Measurements from ENCODE around the gene PHOX2A. TPM values are rescaled to one million over a fixed set of nuclear protein-coding genes. Genes with fewer than 3 reads are reported as not detected.

PHOX2A gene
- total and polyA plus RNA-seq, 2 of the 13 experiments (the other 11 are each of a cell fraction or from before 2014, with no cell fraction given), result not detected

GRCh38 chr11:72237112-72237931 is 6.7 kb downstream of the PHOX2A start:
- Histone ChIP-seq H3K27ac (ENCODE audit: extremely low read length, insufficient read depth, low read length) (no peak overlapping the region), H3K4me1 (ENCODE audit: insufficient read depth, low read length) (peaks cover 17% of the 10 kb centered on the region), H2AFZ (ENCODE audit: low read length) (no peak overlapping the region), H3K9ac (ENCODE audit: insufficient read depth, low read depth, low read length) (no peak overlapping the region), H3K4me3 (replicated peaks in 1 of 3; ENCODE audit: insufficient read depth in 1 of 3, low read depth in 2 of 3, low read length in 3 of 3) (no peak overlapping the region), H3K36me3 (replicated peaks in 1 of 2; ENCODE audit: control insufficient read depth in 1 of 2, insufficient read depth in 2 of 2, low read length in 2 of 2) (peaks cover 11 to 31% of the 10 kb centered on the region in 2 experiments; a peak in 4 of 5 replicates), H3K79me2 (ENCODE audit: insufficient read depth, low read length) (no peaks in the 10 kb centered on the region), H3K27me3 (ENCODE audit: control insufficient read depth in 1 of 2, insufficient read depth in 2 of 2, low read length in 2 of 2) (peaks cover 2 to 24% of the 10 kb centered on the region in 2 experiments; a peak in 4 of 5 replicates), H3K9me3 (ENCODE audit: low read length) (no peaks in the 10 kb centered on the region), H4K20me1 (ENCODE audit: insufficient read depth, low read length) (no peaks in the 10 kb centered on the region), H3K4me2 (ENCODE audit: low read depth, low read length) (no peak overlapping the region)
- DNase-seq (ENCODE audit: low spot score), result no peak
- no peak for ATAC-seq
- POLR2A ChIA-PET, result interaction anchor here (0.6 to 1.0 kb wide), 2 partner anchors 158 to 193 kb away, joined by 4 read pairs; no protein-coding TSS in a partner anchor
- TF ChIP-seq POLR2G (IDR thresholded peaks at IDR 0.05; ENCODE audit: low read depth, low read length) (peak; percentile 17; the same call in 1 of the 2 replicates), SRY (CRISPR knock-in tag; IDR thresholded peaks at IDR 0.05) (no peak), RBM39 (IDR thresholded peaks at IDR 0.05; ENCODE audit: low read depth, low read length, poor library complexity, severe bottlenecking) (peak; percentile 8), SOX13 (IDR thresholded peaks at IDR 0.05) (no peak), SOX13 (CRISPR knock-in tag; conservative IDR thresholded peaks at IDR 0.05 in 1 of 2, IDR thresholded peaks at IDR 0.05 in 1 of 2) (no peak), RBFOX2 (IDR thresholded peaks at IDR 0.05; ENCODE audit: low read depth, low read length) (peak; percentile 49; the same call in 1 of the 2 replicates), HNRNPLL (IDR thresholded peaks at IDR 0.05; ENCODE audit: low read depth, low read length, poor library complexity, severe bottlenecking) (peak; percentile 7), ZBTB33 (CRISPR knock-in tag; IDR thresholded peaks at IDR 0.05) (0 out of 2 replicates have a peak, but pooled peaks have one; percentile 27), TBX2 (CRISPR knock-in tag; IDR thresholded peaks at IDR 0.05; ENCODE audit: borderline replicate concordance) (0 out of 2 replicates have a peak, but pooled peaks have one; percentile 3), THAP11 (CRISPR knock-in tag; IDR thresholded peaks at IDR 0.05) (no peak)
- CTCF ChIA-PET (ENCODE audit: low intra/inter-chr PET ratio, low total read pairs), result no interaction called here
- in situ Hi-C loops (cut with HindIII; ENCODE audit: extremely low pct_ligation_motif_present, low pct_unique_long_range_greater_than_20kb), result no loop called here
- BruUV-seq (replicated peaks), result TSS peak; percentile 37
- no peak for FAIRE-seq
- intact Hi-C loops (cut with micrococcal nuclease; ENCODE audit: unreplicated experiment), result no loop called here
- WGBS (ENCODE audit: low lambda C conversion rate), result 98% methylated on average over 8 of the region's 22 CpGs
